NCI-H1092 (cell line): ENCODE data around the gene SMIM27.
A peak's percentile ranks its signal among the peaks of the same experiment; 100 is the strongest.

ENCODE experiments used
- DNase-seq: peaks from one replicate; lab custom pipeline; 2025; lab: John Stamatoyannopoulos, UW

Gene SMIM27

GRCh38 chr9:32558408-32558934 lies 6.3 kb downstream of the SMIM27 start:
- DNase-seq = no peak

GRCh38 chr9:32565967-32566366 lies 13.8 kb downstream of the SMIM27 start:
- DNase-seq = no peak

- no peak for DNase-seq
Measured at GRCh38 chr9:32566770-32567169, 14.6 kb downstream of the SMIM27 start.

GRCh38 chr9:32570262-32570661 lies 18.1 kb downstream of the SMIM27 start:
- DNase-seq = no peak

- peak; percentile 74 for DNase-seq
Measured at GRCh38 chr9:32571969-32572899, 20.1 kb downstream of the SMIM27 start.

- peak; percentile 93 for DNase-seq
Measured at GRCh38 chr9:32572900-32573523, 20.9 kb downstream of the SMIM27 start, which contains the start of gene NDUFB6. TSS of gene NDUFB6 (minus strand) at chr9:32573159. CDS start at chr9:32573060, 99 bp downstream.

- DNase-seq = no peak
Measured at GRCh38 chr9:32573821-32574220, 21.7 kb downstream of the SMIM27 start.

- no peak for DNase-seq
Measured at GRCh38 chr9:32574858-32575257, 22.7 kb downstream of the SMIM27 start.

GRCh38 chr9:32577316-32577715 lies 25.2 kb downstream of the SMIM27 start:
- no peak for DNase-seq

- no peak for DNase-seq
Measured at GRCh38 chr9:32578976-32579375, 26.8 kb downstream of the SMIM27 start.

- DNase-seq = peak; percentile 41
Measured at GRCh38 chr9:32579706-32580331, 27.7 kb downstream of the SMIM27 start.

GRCh38 chr9:32580631-32581300 lies 28.6 kb downstream of the SMIM27 start:
- no peak for DNase-seq

GRCh38 chr9:32581512-32582143 lies 29.5 kb downstream of the SMIM27 start:
- DNase-seq = peak; percentile 39

GRCh38 chr9:32584784-32585183 lies 32.7 kb downstream of the SMIM27 start:
- no peak for DNase-seq

- no peak for DNase-seq
Measured at GRCh38 chr9:32587901-32588300, 35.8 kb downstream of the SMIM27 start.

GRCh38 chr9:32589083-32589723 lies 37.1 kb downstream of the SMIM27 start:
- peak; percentile 0 for DNase-seq

GRCh38 chr9:32590476-32590875 lies 38.3 kb downstream of the SMIM27 start:
- no peak for DNase-seq

GRCh38 chr9:32590898-32591297 lies 38.8 kb downstream of the SMIM27 start:
- no peak for DNase-seq

- no peak for DNase-seq
Measured at GRCh38 chr9:32596096-32596865, 44.2 kb downstream of the SMIM27 start.

- no peak for DNase-seq
Measured at GRCh38 chr9:32596936-32597335, 44.8 kb downstream of the SMIM27 start.
